ENCODE measurements around the gene BRMS1L.

Gene BRMS1L

DNA sequence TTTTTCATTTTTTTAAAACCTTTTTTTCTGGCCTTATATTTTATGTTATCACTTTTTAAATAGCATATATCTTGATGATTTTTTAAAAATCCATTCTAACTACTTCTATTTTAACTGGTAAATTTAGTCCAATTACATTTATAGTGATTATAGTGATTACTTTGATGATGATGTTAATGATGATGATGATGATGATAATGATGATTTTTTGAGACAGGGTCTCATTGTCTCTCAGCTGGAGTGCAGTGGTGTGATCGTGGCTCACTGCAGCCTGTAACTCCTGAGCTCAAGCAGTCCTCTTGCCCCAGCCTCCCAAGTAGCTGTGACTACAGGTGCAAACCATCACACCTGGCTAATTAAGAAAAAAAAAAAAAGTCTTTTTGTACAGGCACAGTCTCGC lies 27.1 kb downstream of the BRMS1L start:
- DNase-seq (ENCODE audit: low read depth, low spot score): no peak
- no peak overlapping the region for H3K4me3 ChIP-seq (ENCODE audit: low read depth, low read length)
- TF ChIP-seq, protein P1, sequence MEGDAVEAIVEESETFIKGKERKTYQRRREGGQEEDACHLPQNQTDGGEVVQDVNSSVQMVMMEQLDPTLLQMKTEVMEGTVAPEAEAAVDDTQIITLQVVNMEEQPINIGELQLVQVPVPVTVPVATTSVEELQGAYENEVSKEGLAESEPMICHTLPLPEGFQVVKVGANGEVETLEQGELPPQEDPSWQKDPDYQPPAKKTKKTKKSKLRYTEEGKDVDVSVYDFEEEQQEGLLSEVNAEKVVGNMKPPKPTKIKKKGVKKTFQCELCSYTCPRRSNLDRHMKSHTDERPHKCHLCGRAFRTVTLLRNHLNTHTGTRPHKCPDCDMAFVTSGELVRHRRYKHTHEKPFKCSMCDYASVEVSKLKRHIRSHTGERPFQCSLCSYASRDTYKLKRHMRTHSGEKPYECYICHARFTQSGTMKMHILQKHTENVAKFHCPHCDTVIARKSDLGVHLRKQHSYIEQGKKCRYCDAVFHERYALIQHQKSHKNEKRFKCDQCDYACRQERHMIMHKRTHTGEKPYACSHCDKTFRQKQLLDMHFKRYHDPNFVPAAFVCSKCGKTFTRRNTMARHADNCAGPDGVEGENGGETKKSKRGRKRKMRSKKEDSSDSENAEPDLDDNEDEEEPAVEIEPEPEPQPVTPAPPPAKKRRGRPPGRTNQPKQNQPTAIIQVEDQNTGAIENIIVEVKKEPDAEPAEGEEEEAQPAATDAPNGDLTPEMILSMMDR (IDR thresholded peaks at IDR 0.05; ENCODE audit: low read depth, low read length): no peak
- in situ Hi-C loops (cut with HindIII; ENCODE audit: low sequenced_read_pairs): no loop called here

DNA sequence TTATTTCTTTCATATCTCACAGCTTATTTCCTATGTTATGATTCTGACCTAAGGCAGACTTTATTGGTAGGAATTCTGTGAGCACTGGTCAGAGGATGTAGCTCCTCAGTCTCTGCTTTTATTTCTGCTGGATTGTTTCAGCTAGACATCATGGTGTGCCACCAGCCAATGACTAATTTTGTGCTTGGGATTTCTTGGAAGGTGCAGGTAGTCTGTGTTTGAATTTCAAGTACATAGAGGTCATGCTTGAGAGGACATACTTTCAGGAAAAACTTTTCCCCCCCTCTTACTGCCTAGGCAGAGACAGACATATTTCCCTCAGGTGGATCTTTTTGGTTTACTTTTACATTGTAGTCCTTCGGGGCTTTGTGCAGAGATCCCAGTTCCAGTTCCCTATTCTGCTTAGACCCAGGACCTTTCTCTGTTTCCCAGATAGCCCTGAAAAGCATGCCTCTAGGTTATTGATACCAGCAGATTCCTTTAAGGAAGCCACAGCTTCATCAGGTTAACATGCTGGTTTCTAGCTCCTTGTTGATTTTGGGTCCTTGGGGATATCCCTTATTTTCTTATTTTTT lies 28.6 kb downstream of the BRMS1L start:
- TF ChIP-seq, protein P1 (IDR thresholded peaks at IDR 0.05; ENCODE audit: low read depth, low read length): no peak
- in situ Hi-C loops (cut with HindIII; ENCODE audit: low sequenced_read_pairs): no loop called here
- no peak for DNase-seq (ENCODE audit: low read depth, low spot score)
- no peak overlapping the region for H3K4me3 ChIP-seq (ENCODE audit: low read depth, low read length)

DNA sequence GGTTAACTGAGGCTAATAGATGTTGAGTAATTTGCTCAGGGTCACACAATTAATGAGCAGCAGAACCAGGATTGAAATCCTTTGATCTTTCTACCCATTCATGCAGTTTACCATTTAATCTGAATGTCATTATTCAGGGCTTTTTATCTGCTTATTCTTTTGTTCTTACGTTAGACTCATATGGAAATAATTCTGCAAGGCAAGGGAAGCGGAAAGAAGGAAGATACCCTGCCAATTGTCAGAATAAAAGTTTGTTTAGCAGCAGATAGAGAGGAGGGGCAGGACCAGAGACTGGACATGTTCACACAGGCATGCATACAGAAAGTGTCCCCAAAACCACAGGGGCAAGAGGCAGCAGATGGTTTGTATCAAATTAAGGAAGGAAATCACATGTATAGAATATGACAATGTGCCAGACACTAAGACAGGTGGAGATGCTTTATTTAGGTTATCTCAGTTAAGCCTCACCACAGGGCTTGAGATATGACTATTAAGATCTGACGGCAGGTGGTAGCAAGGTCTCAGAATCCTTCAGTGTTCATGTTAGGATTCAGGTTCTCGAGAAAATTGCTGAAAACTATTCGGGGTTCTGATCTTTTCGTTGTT lies 29.8 kb downstream of the BRMS1L start:
- H3K4me3 ChIP-seq (ENCODE audit: low read depth, low read length): no peak overlapping the region
- TF ChIP-seq, protein P1 (IDR thresholded peaks at IDR 0.05; ENCODE audit: low read depth, low read length): no peak
- DNase-seq (ENCODE audit: low read depth, low spot score): no peak
- in situ Hi-C loops (cut with HindIII; ENCODE audit: low sequenced_read_pairs): no loop called here

DNA sequence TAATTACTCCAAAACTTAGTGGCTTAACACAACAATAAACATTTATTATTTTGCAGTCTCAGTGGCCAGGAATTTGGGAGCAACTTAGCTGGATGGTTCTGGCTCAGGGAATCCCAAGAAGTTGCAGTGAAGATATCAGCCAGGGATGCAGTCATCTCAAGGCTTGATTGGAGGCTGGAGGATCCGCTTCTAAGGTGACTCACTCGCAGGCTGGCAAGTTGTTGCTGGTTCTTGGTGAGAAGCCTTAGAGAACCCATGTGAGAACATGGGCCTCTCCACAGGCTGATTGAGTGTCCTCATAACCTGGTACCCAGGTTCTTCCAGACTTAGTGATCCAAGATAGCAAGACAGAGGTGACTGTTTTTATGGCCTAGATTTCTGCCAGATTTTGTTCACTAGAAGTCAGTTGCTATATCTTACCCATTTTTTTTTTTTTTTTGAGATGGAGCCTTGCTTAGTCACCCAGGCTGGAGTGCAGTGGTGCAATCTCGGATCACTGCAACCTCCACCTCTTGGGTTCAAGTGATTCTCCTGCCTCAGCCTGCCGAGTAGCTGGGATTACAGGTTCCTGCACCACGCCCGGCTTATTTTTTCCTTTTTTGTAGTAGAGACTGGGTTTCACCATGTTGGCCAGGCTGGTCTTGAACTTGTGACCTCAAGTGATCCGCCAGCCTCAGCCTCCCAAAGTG lies 32.5 kb downstream of the BRMS1L start:
- TF ChIP-seq, protein P1 (IDR thresholded peaks at IDR 0.05; ENCODE audit: low read depth, low read length): no peak
- H3K4me3 ChIP-seq (ENCODE audit: low read depth, low read length): no peak overlapping the region
- DNase-seq (ENCODE audit: low read depth, low spot score): peak; percentile 19
- in situ Hi-C loops (cut with HindIII; ENCODE audit: low sequenced_read_pairs): no loop called here

DNA sequence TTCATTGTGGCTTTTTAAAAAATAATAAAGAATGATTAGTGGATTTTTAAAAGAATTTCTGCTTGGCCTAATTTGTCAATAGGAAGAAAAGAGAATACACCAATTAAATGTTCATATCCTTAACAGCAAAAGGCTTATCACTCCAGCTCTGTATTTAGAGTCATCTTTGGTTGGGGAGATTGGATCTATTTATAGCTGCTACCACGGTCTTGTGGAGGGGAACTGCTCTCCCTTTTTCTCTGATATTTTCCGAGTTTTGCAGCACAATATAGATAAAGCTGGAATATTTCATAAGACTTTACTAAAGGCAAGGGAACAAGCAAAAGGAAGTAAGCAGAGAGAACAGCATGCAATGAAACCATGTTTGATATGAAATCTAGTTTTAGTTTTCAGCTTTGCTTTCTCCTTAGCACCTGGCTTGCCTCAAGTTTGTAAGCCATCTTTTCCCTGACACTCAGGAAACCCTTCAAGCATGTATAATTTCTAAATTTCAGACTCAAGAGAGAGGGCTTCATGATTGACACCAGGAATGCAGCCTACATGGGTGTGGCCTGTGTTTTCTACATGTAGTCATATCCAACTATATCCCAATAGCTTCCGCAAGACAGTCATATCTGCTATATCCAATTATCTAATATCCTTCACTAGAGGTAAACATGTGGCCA lies 35.2 kb downstream of the BRMS1L start:
- in situ Hi-C loops (cut with HindIII; ENCODE audit: low sequenced_read_pairs): no loop called here
- no peak overlapping the region for H3K4me3 ChIP-seq (ENCODE audit: low read depth, low read length)
- TF ChIP-seq, protein P1 (IDR thresholded peaks at IDR 0.05; ENCODE audit: low read depth, low read length): no peak
- no peak for DNase-seq (ENCODE audit: low read depth, low spot score)

DNA sequence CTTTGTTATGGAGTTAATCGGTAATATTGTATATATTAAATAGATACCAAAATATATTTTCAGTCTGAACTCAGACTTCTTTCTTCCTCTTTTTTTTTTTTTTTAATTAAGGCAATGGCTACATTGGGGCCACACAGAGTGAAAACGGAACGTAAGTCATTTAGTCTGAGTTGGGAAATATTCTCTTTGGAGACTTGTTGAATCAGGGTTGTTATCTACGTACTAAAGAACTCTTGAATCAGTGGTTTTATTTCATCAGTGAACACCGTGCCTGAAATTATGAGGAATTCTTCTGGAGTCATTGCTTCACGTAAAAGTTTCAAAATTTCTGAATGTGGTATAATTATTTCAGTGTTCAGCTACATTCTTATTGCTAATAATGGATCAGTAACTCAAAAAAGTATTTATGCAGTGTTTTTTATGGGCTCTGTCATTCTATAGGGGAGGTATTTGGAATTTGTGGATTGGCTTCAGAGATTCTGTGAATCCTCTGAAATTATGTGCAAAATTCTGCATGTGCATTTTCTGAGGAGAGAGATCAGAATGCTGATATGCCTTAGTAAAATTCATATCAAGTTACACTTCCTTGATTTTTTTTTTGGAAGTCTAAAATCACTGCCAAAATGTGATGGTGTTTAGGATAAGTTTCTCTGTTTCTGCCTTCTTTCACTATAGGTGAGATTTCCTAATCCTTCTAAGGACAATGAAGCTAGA lies 39.6 kb downstream of the BRMS1L start:
- DNase-seq (ENCODE audit: low read depth, low spot score): no peak
- TF ChIP-seq, protein P1 (IDR thresholded peaks at IDR 0.05; ENCODE audit: low read depth, low read length): no peak
- in situ Hi-C loops (cut with HindIII; ENCODE audit: low sequenced_read_pairs): no loop called here

More for the DNA sequence above, 39.6 kb downstream of the BRMS1L start:
- no peak overlapping the region for H3K4me3 ChIP-seq (ENCODE audit: low read depth, low read length)

Measured in astrocyte of the spinal cord (primary cell).